ENCODE data around the gene CAMTA1.

The CAMTA1 gene

DNA sequence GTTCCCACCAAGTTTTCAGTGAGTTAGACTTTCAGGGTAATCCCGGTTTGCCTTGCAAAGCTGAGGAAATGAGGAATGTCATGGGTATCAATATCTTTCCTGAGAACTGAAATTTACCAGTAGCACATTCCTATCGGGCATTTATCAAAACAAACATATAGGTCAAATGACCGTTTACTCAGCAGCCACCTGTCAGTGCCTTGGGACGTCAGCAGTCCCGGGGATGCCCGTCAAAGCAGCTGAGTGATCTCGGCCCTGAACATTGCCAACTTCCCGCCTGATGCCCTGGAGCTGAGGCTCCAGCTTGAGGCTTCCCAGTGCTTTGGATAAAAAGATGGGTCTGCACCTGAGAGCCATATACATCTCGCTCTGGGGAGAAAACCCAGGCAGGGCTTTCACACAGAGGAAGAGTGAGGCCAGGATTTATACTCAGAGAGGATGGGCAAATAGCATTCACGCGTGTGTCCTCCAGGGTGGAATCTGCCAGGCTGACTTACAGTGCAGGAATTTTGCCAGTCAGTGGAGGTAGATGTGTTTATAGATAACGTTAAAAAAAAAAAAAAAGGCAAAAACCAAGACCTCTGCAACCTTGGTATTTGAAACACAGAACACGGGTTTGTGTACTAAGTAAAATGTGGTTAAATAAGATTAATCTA is 550.1 kb downstream of the CAMTA1 start:
- no peak for DNase-seq

DNA sequence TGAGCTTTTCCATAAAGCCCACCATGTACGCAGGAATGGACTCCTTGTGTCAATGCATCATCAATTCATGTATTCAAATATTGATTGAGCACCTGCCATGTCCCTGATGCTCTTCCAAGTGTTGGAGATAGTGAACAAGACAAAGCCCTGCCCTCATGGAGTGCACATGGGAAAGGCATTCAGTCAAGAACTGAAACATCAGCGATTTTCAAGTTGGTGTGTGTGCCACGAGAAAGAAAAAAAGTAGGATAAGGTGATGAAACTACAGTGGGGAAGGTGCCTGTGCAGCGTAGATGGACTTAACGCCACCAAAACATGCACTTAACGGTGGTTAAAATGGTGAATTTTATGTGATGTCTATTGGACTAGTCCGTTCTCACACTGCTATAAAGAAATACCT is 553.2 kb downstream of the CAMTA1 start:
- no peak for DNase-seq

DNA sequence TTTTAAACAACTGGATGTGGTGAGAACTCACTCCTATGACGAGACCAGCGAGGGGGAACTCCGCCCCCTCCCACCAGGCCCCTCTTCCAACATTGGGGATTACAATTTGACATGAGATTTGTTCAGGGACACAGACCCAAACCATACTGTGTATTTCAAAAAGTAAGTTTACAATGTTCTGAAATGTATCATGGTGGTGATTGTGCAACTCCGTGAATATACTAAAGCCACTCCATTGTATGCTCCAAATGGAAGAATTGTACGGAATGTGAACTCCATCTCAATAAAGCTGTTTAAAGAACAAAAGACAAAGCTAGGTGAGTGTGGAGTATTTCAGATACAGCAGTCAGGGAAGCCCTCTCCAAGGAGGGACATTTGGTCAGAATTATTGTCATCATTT is 553.8 kb downstream of the CAMTA1 start:
- no peak for DNase-seq

DNA sequence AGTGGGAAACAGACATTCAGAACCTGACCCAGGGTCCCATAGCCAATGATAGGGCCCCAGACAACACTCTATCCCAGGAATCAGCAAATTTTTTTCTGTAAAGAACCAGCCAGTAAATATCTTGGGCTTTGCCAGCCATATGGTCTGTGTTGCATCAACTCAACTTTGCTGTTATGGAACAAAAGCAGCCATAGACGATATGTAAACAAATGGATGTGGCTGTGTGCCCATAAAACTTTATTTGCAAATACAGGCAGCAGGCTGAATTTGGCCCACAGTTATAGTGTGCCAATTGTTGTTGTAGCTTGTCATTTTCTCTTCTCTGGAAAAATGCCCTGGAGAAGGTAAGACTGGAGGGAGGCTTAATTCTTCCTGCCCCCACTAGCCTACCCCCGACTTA is 554.7 kb downstream of the CAMTA1 start:
- no peak for DNase-seq

DNA sequence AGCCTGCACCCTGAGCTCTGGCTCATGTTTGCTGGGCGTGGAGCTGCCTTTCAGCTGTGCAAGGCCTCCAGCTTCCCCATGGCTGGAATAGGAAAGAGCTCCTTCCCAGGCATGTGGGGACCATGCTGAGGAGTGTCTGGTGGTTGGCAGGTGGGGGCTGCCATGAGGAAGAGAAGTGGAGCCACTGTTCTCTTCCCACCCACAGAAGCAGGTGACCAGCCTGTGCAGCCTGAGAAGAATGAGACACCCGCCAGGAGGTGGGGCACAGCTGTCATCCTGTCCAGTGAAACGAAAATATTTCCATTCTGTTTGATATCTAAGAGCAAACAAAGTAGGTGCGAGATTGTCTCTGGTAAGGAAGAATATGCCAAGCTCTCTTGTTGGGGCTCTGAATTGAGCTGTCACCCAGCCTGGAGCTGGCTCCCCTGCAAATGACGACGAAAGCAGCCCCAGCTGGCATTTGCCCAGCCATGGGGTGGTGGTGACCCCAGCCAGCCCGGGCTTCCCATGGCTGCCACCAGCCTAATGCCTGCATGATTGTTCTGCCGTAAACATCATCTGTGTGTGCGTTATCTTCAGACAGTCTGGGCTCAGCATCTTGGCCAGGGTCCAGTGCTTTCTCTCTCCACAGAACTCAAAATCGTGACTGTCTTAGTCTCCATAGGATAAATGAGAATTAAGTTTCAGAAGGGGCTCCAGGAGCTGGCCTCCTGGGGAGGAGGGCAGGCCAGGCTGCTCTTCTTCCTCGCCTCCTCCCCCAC is 556.1 kb downstream of the CAMTA1 start:
- no peak for DNase-seq

DNA sequence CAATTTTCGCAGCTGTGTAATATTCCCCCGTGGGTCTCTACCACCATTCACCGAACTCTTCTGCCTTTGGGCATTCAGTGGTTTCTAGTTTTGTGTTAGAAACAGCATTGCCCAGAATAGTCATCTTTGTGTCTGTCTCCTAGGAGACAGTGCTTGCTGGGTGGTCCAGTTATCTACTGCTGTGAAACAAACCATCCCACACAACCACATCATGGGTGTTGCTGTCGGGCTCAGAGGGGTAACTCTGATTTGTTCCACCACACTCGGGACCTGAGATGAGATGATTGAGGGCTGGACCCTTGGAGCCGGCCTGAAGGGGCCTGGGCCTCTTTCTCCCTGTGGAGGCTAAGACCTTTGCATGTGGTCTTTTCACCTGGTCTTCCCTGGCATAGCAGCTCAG is 558.6 kb downstream of the CAMTA1 start:
- DNase-seq: no peak

DNA sequence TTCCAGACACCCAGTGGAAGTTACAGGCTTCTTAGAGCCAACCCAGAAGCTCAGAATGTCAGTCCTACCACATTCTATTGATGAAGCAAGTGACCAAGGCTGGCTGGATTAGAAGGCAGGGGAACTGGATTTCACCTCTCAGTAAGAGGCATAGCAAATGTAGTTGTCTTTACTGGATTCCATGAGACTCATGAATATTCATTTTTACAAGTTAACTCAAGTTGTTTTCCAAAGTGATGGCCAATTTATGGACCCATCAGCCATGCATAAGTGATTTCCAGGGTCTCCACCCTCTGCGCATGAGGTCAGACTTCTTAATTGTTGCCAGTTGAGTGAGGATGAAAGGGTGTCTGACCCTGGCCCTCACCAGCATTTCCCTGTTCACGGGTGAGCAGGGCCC is 559.0 kb downstream of the CAMTA1 start:
- no peak for DNase-seq

DNA sequence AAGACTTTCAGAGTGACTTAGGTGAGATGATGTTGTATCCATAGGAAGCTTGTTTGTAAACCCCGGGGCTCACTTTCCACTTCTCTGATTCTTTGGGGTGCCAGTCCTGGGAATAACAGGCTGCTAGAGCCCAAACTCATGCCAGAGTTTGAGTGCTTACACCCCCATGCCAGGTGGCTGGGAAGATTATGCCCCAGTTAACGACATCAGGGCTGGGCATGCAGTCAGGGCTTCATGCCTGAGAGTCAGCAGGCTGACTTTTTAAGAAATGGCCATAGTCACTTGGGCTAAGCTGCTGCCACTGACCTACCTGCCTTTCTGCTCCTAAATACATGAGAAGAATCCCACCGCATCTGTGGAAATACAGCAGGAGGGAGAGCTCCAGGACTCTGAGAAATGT is 560.3 kb downstream of the CAMTA1 start:
- no peak for DNase-seq

DNA sequence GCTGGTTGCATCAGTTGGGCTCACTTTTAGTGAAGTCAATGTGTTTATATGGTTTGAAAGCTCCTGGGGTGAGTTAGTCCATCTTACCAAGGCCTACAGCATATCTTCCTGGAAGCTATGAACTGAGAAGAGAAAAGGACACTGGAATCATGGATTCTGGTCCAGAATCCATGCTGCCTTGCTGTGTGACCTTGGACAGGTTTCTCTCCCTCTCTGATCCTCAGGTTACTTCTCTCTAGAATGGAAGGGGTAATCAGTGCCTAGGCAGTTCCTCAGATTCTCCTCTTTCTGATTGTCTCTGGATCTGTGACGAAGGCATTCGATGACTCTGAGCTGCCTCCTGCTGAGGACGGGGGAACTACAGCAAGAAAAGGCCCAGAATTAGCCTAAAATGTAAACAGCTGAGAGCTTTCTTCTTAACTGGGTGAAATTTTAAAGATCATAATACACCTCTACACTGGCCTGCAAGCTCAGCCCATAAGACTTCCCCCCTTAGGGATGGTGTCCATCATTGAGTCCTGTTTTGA is 560.9 kb downstream of the CAMTA1 start:
- no peak for DNase-seq

DNA sequence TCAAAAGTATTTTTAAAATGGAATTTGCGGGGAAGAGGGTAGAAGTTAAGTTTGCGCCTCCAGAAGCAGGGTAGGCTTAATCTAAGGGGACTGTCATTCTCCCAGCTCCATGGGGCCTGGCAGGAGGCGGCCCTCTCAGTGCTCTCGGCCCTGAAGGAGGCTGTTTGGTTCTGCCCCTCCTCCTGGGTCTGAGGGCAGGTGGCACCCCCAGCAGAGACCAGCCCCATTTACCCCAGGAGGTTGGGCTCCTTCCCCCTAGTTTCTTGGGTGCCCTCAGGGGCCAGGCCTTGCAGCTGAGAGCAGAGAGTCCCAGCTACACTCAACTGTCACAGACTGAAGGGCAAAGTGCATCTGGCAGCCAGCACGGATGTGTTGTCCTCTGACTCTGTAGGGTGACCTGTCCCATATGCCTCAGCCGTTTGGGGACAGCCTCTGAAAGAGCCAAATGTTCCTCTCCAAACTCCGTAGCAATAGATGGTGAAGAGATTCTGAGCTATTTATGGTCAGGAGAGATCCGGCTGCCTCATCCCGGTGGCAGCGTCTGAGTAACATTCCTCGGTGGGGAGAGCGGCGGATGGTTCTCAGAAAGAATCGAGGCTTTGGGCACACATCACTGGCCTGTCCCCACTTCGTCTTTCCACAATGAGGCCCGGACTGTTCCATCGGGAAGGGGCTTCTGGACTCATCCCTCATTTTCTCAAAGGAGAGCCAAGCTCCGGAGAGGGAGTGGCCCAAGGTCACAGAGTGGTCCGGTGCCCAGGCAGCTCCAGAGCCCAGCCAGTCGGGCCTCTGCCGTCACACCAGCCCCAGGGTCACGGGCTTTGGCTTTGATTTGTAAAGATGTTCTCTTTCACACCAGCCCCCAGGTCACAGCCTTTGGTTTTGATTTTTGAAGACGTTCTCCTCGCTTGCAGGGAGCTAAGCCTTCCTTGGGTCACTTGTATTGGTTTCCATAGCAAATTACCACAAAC is 561.6 kb downstream of the CAMTA1 start:
- no peak for DNase-seq

DNA sequence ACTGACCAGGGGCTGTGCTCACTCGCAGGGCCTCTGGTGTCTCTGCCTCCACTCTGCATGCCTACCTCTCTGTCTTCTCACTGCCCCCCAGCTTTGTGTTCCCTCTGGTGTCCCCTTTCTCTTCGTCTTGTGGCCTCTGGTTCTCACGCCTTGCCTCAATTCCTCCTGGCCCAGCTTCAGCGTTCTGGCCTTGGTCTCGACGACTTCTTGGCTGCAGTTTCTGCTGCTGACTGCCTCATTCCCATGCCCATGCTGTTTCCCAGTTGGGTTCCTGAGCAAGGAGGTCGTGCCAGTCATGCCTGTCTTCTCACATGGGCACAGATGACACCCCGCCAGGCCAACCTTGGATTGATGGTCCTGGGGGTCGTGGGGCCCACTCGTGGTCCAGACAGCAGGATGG is 562.8 kb downstream of the CAMTA1 start:
- DNase-seq: no peak

DNA sequence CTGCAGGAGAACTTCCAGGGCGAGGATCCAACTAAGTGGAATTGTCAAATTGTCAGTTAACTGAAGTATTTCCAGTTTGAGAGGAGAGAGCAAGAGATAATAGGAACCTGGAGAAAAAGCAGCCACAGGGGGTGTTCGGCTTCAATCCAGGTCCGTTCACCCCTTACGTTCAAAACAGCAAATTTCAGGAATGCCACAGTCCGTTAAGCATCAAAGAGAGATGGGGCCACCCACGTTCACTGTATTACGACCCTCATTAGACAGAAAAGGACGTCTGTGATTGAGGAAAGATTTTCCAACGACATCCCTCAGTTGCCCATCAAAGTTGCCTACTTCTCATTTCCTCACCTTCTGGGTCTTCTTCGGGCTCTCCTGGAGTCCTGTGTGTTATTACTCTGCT is 563.3 kb downstream of the CAMTA1 start:
- no peak for DNase-seq

DNA sequence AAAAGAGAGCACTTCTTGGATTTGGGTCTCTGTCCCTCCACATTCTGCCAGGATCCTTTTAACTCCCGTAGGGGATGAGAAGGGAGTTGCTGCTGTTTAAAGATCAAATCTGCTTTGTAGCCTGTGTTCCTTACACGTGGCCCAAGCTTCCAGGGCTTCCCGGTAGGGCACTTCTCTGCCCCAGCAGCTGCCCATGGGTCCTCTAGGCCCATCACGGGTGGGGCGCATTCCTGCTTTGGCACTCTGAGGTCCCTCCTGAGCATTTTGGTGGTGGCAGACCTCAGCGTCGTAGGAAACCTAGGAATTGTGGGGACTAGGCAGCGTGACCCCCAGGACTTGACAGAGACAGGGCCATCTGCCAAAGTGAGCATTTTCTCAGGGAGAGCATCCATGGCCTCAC is 565.5 kb downstream of the CAMTA1 start:
- DNase-seq: no peak

DNA sequence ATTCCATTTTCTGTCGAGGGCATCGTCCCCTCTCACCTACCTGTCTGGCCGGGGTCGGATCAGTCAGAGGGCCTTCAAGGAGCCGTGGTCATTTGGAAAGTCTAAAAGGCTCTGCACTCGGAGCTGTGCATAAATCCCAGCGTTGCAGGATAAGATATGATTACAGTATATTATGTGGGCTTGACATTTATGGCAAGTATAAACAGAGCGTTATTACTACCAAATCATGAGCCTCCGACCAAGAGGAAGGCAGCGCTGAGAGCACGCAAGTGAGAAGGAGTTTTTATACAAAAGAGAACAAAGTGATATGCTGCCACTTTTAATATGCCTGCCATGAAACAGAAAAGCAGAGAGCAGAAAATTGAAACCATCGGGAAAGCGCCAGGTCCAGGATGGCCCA is 566.4 kb downstream of the CAMTA1 start:
- no peak for DNase-seq

DNA sequence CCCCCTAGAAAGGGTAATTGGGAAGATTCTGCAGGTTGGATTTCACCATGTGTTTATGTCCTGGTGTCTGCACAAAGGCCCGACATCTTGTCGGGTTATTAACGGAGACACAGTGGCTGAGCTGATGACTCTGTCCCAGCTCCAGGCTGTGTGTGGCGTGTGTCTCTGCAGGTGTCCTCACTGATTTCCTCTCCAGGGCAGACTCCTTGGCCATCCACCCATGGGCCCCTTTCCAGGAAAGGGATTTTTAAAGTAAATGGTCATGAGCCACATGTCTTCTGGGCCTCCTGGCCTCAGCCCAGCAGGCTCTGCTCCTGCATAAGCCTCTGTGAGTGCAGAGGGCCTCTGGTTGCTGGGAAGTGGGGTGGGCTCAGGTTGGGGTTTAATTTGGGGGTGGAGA is 567.1 kb downstream of the CAMTA1 start:
- DNase-seq: no peak

DNA sequence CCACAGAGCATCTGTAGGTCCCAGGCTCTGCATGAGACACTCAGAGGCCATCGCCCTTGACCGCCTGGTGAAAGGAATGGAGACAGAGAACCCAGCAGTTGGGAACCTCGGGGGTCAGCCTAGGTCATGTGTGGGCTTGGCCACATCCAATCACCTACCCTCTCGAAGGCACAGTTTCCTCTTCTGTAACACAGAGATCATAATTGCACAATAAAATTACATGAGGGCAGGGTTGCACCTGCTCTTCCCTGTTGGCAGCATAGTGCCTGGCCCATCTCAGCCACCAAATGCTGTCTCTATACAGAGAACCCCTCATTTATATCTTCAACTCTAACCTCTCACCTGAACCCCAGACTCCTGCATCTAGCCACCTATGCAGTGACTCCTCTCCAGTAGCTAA is 567.7 kb downstream of the CAMTA1 start:
- no peak for DNase-seq

DNA sequence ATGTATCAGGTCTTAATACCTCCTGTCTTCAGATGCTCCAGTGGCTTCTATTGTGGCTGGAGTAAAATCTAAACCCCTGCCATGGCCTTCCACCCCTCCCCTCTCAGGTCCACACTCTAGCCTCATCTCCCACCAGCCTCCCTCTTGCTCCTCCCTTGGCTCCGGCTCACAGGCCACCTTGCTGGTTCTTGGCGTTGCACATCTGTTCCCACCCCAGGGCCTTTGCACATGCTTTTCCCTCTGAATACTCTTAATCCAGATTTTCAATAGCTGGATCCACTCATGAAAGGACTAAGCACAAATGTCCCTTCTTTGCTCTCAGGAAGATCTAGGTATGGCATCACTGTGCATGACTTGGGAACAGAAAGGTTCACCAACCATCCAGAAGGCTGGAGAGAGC is 570.4 kb downstream of the CAMTA1 start:
- DNase-seq: no peak

DNA sequence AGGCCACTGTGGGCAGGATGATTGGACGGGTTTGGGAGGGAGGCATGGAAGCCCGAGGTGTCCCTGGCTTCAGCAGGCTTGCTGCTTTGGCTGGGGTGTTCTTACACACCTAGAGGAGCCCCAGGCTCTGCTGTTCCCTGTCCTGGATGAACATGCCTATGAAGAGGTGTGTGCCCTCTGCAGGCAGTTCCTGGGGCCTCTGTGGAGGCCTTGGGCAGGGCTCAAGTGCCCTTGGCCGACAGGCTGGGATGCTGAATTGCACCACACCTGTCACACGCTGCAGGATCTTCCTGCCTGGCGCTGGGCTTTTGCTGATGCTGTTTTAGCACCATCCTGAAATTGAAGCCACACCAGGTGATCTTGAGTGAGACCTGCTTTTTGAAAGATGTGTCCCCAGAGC is 570.8 kb downstream of the CAMTA1 start:
- no peak for DNase-seq

DNA sequence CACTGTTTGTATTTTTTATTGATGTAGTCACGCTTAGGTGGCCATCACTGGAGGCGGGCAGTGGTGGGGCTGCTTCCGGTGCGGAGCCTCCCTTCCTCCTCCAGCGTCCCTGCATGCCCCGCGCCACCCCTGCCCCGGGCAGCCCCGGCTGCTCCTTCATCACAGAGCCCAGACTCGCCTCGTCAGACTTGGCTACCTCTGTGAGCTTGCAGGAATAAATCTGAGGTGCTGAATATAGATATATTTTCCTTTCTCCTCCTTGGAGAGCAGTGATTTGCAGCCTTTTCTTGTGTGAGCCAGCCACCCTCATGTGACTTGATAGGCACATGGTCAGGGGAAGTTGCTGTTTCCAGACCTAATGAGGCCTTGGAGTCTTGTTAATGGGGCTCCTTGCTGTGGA is 573.2 kb downstream of the CAMTA1 start:
- DNase-seq: no peak

DNA sequence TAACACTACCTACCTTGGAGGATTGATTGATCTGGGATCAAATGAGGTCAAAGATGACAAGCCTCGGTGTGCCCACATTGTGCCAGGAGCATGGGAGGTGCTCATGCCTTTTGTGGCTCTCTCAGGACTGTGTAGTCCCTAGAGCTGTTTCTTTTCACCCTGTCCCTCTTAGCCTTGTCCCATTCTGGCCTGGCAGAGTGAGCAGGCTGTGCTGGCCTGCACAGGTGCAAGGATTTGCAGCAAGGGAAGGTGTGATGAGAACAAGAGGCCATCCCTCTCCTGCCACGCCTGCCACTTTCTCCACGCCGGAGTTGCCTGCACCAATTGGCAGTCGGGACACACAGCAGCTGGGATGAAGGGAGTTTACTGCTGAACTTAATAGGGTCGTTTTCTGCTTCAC is 575.3 kb downstream of the CAMTA1 start:
- no peak for DNase-seq

DNA sequence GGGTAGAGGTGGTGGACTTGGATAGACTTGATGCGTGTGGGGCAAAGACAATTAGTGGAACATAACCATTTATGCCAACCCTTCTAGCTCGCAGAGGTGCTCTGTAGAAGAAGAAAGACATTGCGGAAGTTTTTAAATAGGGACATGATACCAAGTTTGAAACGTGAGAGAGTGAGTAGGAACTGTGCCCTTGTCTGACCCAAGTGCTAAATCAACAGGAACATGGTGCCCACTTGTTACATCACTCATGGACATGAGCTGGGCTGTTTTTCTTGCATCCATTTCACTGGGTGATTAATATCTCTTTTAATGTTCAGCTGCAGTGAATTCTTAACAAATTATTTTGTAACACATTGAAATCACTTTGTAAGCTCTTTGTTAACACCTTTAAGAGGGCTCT is 577.7 kb downstream of the CAMTA1 start:
- no peak for DNase-seq

DNA sequence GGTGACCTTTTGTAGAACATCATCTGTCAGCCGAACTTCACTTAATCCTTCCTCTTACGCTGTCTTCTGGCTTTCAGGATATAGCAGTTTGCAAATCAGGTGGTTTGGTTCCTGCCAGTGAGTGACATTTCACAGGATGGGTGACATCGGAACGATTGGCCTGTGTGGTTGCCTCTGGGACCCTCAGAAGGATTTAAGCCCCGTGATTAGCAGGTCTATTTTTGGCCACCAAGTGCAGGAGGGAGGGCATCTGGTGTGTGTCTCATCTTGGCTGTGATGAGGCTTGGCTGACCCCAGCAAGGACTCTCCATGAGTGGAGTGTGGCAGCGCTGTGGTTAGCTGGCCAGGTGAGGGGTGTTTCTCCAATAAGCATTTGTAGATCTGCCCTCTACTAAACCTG is 578.2 kb downstream of the CAMTA1 start:
- DNase-seq: no peak

DNA sequence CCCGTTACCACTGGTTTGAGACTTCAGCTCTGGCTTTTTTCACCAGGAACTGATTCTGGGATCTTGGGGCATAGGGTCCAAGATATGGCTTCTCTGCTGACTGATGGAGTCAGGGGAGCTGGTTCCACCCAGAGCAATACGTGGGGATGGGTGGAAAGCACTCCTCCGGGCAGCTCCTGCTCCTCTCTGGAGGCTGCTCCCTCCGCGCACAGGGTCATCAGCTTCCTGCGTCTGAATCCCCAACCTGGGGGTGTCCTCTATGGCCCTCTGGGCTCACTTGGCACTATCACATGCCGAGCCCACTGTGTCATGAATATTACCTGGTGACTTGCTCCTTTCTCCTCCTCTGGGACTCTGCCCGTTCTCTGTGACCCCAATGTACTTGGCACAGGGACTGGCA is 580.5 kb downstream of the CAMTA1 start:
- no peak for DNase-seq

Data from NCI-H1048 (cell line).